Stimulated activated CD4-positive, alpha-beta T cell treated with anti-CD3 and anti-CD28 coated beads, Interleukin-1b, Interleukin-23, amount 100 ng/mL, for 4 hours (primary cell): ENCODE data around the gene GSDME.

Experiments used
- DNase-seq, 2 donors: peaks; one replicate each; pipeline ENCODE4 v3.0.0-alpha.2; 2020; ENCODE audit warnings: low read depth in 2 of 2

GSDME gene

DNA sequence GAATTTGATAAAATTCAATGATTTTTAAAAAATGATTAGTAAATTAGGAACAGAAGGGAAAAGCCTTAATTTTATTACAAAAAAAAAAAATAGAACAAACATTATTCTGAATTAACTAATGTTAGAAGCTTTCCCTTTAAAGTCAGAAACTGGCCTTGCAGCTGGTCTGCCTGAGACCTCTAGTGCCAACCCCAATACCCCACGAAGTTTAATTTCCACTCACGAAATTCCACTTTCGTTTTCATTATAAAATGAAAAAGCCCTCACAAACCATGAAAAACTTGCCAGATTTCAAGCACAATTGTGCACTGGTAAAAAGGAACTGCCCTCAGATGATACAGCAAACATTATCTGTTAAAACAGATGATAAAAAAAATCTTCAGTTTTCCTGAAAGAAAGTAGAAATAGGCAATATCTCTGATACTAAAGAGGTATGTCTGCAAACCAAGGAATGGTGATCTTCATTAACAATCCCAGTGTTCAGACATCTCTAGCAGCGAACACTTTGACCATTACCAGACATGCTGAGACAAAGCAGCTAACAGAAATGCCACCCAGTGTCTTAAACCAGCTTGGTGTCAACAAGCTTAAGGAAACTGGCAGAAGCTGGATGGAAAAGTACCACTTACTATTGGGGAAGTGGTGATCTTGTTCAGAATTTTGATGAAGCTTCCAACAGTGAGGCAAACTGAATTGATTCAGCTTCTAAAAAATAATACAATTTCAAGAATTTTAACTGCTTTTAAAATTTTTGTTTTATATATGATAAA is 103.8 kb downstream of the GSDME start:
- DNase-seq: no peak

DNA sequence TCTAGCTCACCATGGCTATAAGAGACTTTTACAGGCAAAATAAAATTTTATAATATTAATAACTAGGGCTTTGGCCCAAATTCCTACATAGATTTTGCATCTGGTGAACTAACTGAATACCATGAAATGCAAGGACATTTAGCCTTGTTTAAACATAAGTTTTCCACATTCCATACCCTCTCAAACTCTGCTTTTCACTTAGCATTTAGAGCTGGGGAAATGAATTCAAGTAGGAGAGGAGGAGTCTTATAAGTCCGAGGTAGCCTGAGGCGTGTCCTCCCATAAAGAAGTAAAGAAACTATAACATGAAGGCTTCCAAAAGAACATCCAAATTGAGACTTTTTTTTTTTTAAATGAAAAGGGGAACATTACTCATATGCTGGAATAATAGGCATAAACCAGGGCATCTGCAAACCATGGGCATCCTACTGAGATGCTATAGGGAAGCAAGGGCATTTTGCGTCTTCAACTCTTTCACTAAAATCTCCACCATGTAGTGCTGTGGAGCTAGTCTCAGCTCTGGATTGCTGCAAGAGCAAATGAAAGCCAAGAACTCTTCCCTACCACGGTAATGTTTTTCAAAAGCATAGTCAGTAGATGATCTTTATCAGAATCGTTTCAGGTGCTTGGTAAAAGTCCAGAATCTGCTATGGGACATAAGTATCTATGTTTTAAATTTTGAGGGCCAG is 104.9 kb downstream of the GSDME start:
- DNase-seq: no peak
